Measurements from ENCODE around the gene MPZ. TPM values are rescaled to one million over a fixed set of nuclear protein-coding genes. Genes with fewer than 3 reads are reported as not detected.
"Not testable (repeated sequence)": the region's sequence is repeated elsewhere in the genome, so short reads cannot be mapped to it uniquely, and the experiment has no call there.

MPZ gene
- polyA plus RNA-seq, 3 donors, result 0.16 to 9.4 TPM; not detected in 1

DNA sequence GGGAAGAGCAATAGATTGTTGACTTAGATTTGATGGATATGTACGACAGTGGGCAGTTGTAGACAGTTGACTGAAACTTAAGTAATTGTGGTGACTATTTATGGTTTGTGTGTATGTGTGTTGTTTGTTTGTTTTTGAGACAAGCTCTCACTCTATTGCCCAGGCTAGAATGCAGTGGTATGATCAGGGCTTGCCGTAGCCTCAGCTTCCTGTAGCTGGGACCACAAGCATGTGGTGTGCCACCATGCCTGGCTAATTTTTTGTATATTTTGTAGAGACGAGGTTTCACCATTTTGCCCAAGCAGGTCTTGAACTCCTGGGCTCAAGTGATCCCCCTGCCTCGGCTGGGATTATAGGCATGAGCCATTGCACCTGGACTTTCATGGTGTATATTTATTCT lies 14.3 kb upstream of the MPZ start:
- no peak for DNase-seq
- peak overlapping the region in 1 of 7 donors; percentile 27 for H3K27ac Mint-ChIP-seq
- no peaks in the 10 kb centered on the region for H3K4me1 ChIP-seq (ENCODE audit: control insufficient read depth in 1 of 2, insufficient read depth in 2 of 2, low read length in 2 of 2)

DNA sequence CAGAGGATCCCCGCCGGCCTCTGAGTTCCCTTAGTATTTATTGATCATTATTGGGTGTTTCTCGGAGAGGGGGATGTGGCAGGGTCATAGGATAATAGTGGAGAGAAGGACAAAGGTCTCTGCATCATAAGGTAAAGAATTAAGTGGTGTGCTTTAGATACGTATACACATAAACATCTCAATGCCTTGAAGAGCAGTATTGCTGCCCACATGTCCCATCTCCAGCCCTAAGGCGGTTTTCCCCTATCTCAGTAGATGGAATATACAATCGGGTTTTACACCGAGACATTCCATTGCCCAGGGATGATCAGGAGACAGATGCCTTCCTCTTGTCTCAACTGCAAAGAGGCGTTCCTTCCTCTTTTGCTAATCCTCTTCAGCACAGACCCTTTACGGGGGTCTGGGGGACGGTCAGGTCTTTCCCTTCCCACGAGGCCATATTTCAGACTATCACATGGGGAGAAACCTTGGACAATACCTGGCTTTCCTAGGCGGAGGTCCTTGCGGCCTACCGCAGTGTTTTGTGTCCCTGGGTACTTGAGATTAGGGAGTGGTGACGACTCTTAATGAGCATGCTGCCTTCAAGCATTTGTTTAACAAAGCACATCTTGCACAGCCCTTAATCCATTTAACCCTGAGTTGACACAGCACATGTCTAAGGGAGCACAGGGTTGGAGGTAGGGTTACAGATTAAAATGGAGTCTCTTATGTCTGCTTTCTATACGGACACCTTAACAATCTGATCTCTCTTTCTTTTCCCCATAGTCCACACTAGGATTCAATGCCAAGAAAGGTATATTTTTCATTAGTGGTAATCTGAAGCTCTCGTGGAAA lies 6.3 kb upstream of the MPZ start:
- DNase-seq; H3K27me3 Mint-ChIP-seq (ENCODE audit: low read depth in 3 of 3); H3K4me3 Mint-ChIP-seq; H3K9me3 Mint-ChIP-seq; H3K9ac ChIP-seq (ENCODE audit: insufficient read depth, low read length, poor library complexity, severe bottlenecking); H2AFZ ChIP-seq (ENCODE audit: insufficient read depth, low read depth, low read length, poor library complexity, severe bottlenecking); H3K27me3 ChIP-seq (ENCODE audit: control insufficient read depth in 2 of 2, insufficient read depth in 2 of 2, low read length in 2 of 2); H3K4me2 ChIP-seq (replicated peaks; ENCODE audit: extremely low read depth, low read length, poor library complexity, severe bottlenecking); H3K27ac ChIP-seq (ENCODE audit: low read depth in 1 of 2, low read length in 2 of 2); H3K9me3 ChIP-seq (replicated peaks in 1 of 2; ENCODE audit: control insufficient read depth in 1 of 2, insufficient read depth in 1 of 2, low read length in 2 of 2); H4K20me1 ChIP-seq (ENCODE audit: insufficient read depth, low read length); H3K4me3 ChIP-seq (replicated peaks in 1 of 3; ENCODE audit: low read depth in 2 of 3, low read length in 3 of 3): not testable (repeated sequence)
- Histone ChIP-seq H3K79me2 (ENCODE audit: insufficient read depth, low read length) (peaks cover 35% of the 10 kb centered on the region), H3K36me3 (replicated peaks in 1 of 2; ENCODE audit: control insufficient read depth in 1 of 2, insufficient read depth in 2 of 2, low read length in 2 of 2) (peaks cover 2 to 21% of the 10 kb centered on the region in 2 donors), H3K4me1 (ENCODE audit: control insufficient read depth in 1 of 2, insufficient read depth in 2 of 2, low read length in 2 of 2) (peaks cover 11 to 17% of the 10 kb centered on the region in 2 donors)
- peak overlapping the region in 2 of 7 donors; percentile 56 to 70 for H3K27ac Mint-ChIP-seq
- intact Hi-C loops (cut with micrococcal nuclease), result loop anchor here in 1 of 2 donors (10.0 kb wide), 1 partner anchor 69 kb away; no protein-coding TSS in a partner anchor
- H3K4me1 Mint-ChIP-seq, result peaks cover 20% of the 10 kb centered on the region
- peaks cover 9 to 21% of the 10 kb centered on the region in 2 donors for H3K36me3 Mint-ChIP-seq
- 85% methylated on average over 6 of the region's 17 CpGs for WGBS (ENCODE audit: insufficient coverage)

More for the DNA sequence above, 14.3 kb upstream of the MPZ start:
- no peak overlapping the region for H3K4me3 Mint-ChIP-seq
- Histone ChIP-seq H4K20me1 (ENCODE audit: insufficient read depth, low read length) (peaks cover 5% of the 10 kb centered on the region), H3K4me3 (replicated peaks in 1 of 3; ENCODE audit: low read depth in 2 of 3, low read length in 3 of 3) (no peak overlapping the region), H3K4me2 (replicated peaks; ENCODE audit: extremely low read depth, low read length, poor library complexity, severe bottlenecking) (no peak overlapping the region), H3K36me3 (replicated peaks in 1 of 2; ENCODE audit: control insufficient read depth in 1 of 2, insufficient read depth in 2 of 2, low read length in 2 of 2) (peaks cover 34 to 64% of the 10 kb centered on the region in 2 donors), H2AFZ (ENCODE audit: insufficient read depth, low read depth, low read length, poor library complexity, severe bottlenecking) (no peak overlapping the region), H3K27me3 (ENCODE audit: control insufficient read depth in 2 of 2, insufficient read depth in 2 of 2, low read length in 2 of 2) (no peaks in the 10 kb centered on the region), H3K79me2 (ENCODE audit: insufficient read depth, low read length) (peaks cover 9% of the 10 kb centered on the region), H3K9me3 (replicated peaks in 1 of 2; ENCODE audit: control insufficient read depth in 1 of 2, insufficient read depth in 1 of 2, low read length in 2 of 2) (no peaks in the 10 kb centered on the region), H3K27ac (ENCODE audit: low read depth in 1 of 2, low read length in 2 of 2) (no peak overlapping the region), H3K9ac (ENCODE audit: insufficient read depth, low read length, poor library complexity, severe bottlenecking) (no peak overlapping the region)
- peaks cover 44 to 65% of the 10 kb centered on the region in 2 donors for H3K36me3 Mint-ChIP-seq
- TF ChIP-seq, protein P1, sequence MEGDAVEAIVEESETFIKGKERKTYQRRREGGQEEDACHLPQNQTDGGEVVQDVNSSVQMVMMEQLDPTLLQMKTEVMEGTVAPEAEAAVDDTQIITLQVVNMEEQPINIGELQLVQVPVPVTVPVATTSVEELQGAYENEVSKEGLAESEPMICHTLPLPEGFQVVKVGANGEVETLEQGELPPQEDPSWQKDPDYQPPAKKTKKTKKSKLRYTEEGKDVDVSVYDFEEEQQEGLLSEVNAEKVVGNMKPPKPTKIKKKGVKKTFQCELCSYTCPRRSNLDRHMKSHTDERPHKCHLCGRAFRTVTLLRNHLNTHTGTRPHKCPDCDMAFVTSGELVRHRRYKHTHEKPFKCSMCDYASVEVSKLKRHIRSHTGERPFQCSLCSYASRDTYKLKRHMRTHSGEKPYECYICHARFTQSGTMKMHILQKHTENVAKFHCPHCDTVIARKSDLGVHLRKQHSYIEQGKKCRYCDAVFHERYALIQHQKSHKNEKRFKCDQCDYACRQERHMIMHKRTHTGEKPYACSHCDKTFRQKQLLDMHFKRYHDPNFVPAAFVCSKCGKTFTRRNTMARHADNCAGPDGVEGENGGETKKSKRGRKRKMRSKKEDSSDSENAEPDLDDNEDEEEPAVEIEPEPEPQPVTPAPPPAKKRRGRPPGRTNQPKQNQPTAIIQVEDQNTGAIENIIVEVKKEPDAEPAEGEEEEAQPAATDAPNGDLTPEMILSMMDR (IDR thresholded peaks at IDR 0.05), result no peak
- intact Hi-C loops (cut with micrococcal nuclease), result no loop called here
- WGBS (ENCODE audit: insufficient coverage), result 50% methylated on average over 1 of the region's 4 CpGs
- peaks cover 2% of the 10 kb centered on the region for H3K4me1 Mint-ChIP-seq
- peaks cover 0 to 2% (median 0%) of the 10 kb centered on the region in 7 donors for H3K9me3 Mint-ChIP-seq
- H3K27me3 Mint-ChIP-seq (ENCODE audit: low read depth in 3 of 3), result no peaks in the 10 kb centered on the region

Data from CD14-positive monocyte (primary cell).